Endodermal cell (in vitro differentiated cells): ENCODE data around the gene GCLC. TPM values are rescaled to one million over a fixed set of nuclear protein-coding genes. Genes with fewer than 3 reads are reported as not detected.

ENCODE experiments used
- DNase-seq: peaks from one replicate; pipeline ENCODE4 v3.0.0-alpha.2; 2017
- H3K27ac ChIP-seq: 2 replicates; pipeline ENCODE4 v1.5.1; 2013; ENCODE audit warnings: mild to moderate bottlenecking, low read depth, low read length, moderate library complexity
- H3K27me3 ChIP-seq: 2 replicates; pipeline ENCODE4 v1.6.1; 2013; ENCODE audit warnings: mild to moderate bottlenecking, low read length, moderate library complexity; ENCODE audit not compliant: insufficient read depth, control insufficient read depth, poor library complexity, severe bottlenecking
- H3K36me3 ChIP-seq: 2 replicates; pipeline ENCODE4 v1.7.0; 2013; ENCODE audit warnings: mild to moderate bottlenecking, low read length, moderate library complexity; ENCODE audit not compliant: control insufficient read depth, insufficient read depth
- H3K4me1 ChIP-seq: one replicate; pipeline ENCODE4 v1.7.0; 2013; ENCODE audit warnings: low read length; ENCODE audit not compliant: control insufficient read depth, insufficient read depth
- H3K4me3 ChIP-seq: 2 replicates; pipeline ENCODE4 v1.5.1; 2013; ENCODE audit warnings: mild to moderate bottlenecking, low read length, moderate library complexity
- H3K9ac ChIP-seq: 2 replicates; pipeline ENCODE4 v1.6.1; 2013; ENCODE audit warnings: mild to moderate bottlenecking, low read length, moderate library complexity; ENCODE audit not compliant: poor library complexity, severe bottlenecking; ENCODE audit errors: extremely low read depth
- H3K9me3 ChIP-seq: 2 replicates; pipeline ENCODE4 v1.6.1; 2013; ENCODE audit warnings: mild to moderate bottlenecking, low read length, moderate library complexity; ENCODE audit not compliant: control insufficient read depth
- H3K27ac Mint-ChIP-seq: 2 replicates; pipeline ENCODE4 v1.8.0; 2020; ENCODE audit warnings: mixed read lengths
- H3K27me3 Mint-ChIP-seq: 2 replicates; pipeline ENCODE4 v1.8.0; 2021; ENCODE audit warnings: mild to moderate bottlenecking, mixed read lengths; ENCODE audit not compliant: insufficient read depth
- H3K36me3 Mint-ChIP-seq: 2 replicates; pipeline ENCODE4 v1.8.0; 2020; ENCODE audit warnings: low read depth, mixed read lengths
- H3K4me1 Mint-ChIP-seq: 2 replicates; pipeline ENCODE4 v1.8.0; 2020; ENCODE audit warnings: mixed read lengths
- H3K4me3 Mint-ChIP-seq: 2 replicates; pipeline ENCODE4 v1.8.0; 2020; ENCODE audit warnings: mild to moderate bottlenecking, moderate library complexity, mixed read lengths
- H3K9me3 Mint-ChIP-seq: 2 replicates; pipeline ENCODE4 v1.8.0; 2020; ENCODE audit warnings: mild to moderate bottlenecking, mixed read lengths
- CTCF ChIP-seq: fragments of 200-600 bp; sonication (generic); conservative IDR thresholded peaks from 2 replicates; pipeline ENCODE4 v1.5.0; 2021; ENCODE audit warnings: antibody characterized with exemption, mild to moderate bottlenecking
- WGBS, 2 experiments: methylation state at CpG; one replicate each; pipeline versions ENCODE4 v1.1.5 to v1.1.7; 2013; ENCODE audit warnings: missing lambda C conversion rate in 2 of 2, mixed read lengths in 1 of 2; ENCODE audit not compliant: insufficient coverage in 1 of 2, insufficient read length in 1 of 2; 5-methylcytosine and 5-hydroxymethylcytosine counted together
- total RNA-seq, 2 donors: library from RNA; stranded (reverse); fragmentation: NEBNext Ultra II Directional in 1 of 2; extraction: Animal tissue kit (Norgen Biotek cat#: 25700) in 1 of 2; gene quantifications; 2 replicates in 1 of 2; 3 replicates in 1 of 2; pipeline ENCODE4 v1.2.1, GENCODE V29; 2021

Gene GCLC
- total RNA-seq, 2 donors from 2014 or later = 44.7 to 57.7 TPM

GRCh38 chr6:53527249-53527765, 17.6 kb downstream of the GCLC start:
- Histone ChIP-seq H3K27ac (no peak overlapping the region), H3K27me3 (no peaks in the 10 kb centered on the region), H3K9ac (no peak overlapping the region), H3K4me1 (peaks cover 22% of the 10 kb centered on the region), H3K9me3 (no peaks in the 10 kb centered on the region), H3K4me3 (no peak overlapping the region), H3K36me3 (peaks cover 9% of the 10 kb centered on the region)
- peak; percentile 54 for DNase-seq
- Mint-ChIP-seq H3K4me3 (no peak overlapping the region), H3K27me3 (no peaks in the 10 kb centered on the region), H3K36me3 (peaks cover 4% of the 10 kb centered on the region), H3K9me3 (no peaks in the 10 kb centered on the region), H3K4me1 (peaks cover 75% of the 10 kb centered on the region), H3K27ac (peak overlapping the region; percentile 80)
- no peak for TF ChIP-seq CTCF
- 70 to 90% methylated on average over 2 to 4 of the region's 4 CpGs for WGBS, 2 experiments

- Mint-ChIP-seq H3K27me3 (no peaks in the 10 kb centered on the region), H3K36me3 (peaks cover 4% of the 10 kb centered on the region), H3K4me3 (no peak overlapping the region), H3K9me3 (no peaks in the 10 kb centered on the region), H3K27ac (peak overlapping the region; percentile 57), H3K4me1 (peaks cover 62% of the 10 kb centered on the region)
- H3K27ac ChIP-seq = no peak overlapping the region
- WGBS, 2 experiments = 82 to 89% methylated on average over 1 of the region's 1 CpG
- H3K27me3 ChIP-seq = no peaks in the 10 kb centered on the region
- peaks cover 22% of the 10 kb centered on the region for H3K4me1 ChIP-seq
- DNase-seq = no peak
- H3K9ac ChIP-seq = no peak overlapping the region
- H3K36me3 ChIP-seq = peaks cover 14% of the 10 kb centered on the region
- no peak for TF ChIP-seq CTCF
- no peaks in the 10 kb centered on the region for H3K9me3 ChIP-seq
- H3K4me3 ChIP-seq = no peak overlapping the region
Measured at GRCh38 chr6:53526000-53526399, 18.9 kb downstream of the GCLC start.

GRCh38 chr6:53524455-53524815, 20.5 kb downstream of the GCLC start:
- no peak for TF ChIP-seq CTCF
- Histone ChIP-seq H3K9ac (no peak overlapping the region), H3K4me1 (peaks cover 11% of the 10 kb centered on the region), H3K9me3 (no peaks in the 10 kb centered on the region), H3K27ac (no peak overlapping the region), H3K4me3 (no peak overlapping the region), H3K36me3 (peaks cover 30% of the 10 kb centered on the region), H3K27me3 (no peaks in the 10 kb centered on the region)
- 81 to 91% methylated on average over 1 of the region's 1 CpG for whole genome bisulfite sequencing, 2 experiments
- Mint-ChIP-seq H3K36me3 (peaks cover 19% of the 10 kb centered on the region), H3K4me3 (no peak overlapping the region), H3K27me3 (no peaks in the 10 kb centered on the region), H3K4me1 (peaks cover 47% of the 10 kb centered on the region), H3K9me3 (no peaks in the 10 kb centered on the region), H3K27ac (no peak overlapping the region)
- DNase-seq = no peak
